HG03439 (cell line): Measurements from ENCODE around the gene RDH14.

ENCODE experiments used
- ATAC-seq: cut with Tn5 transposase; IDR thresholded peaks from one replicate; pipeline ENCODE4 v1.9.1; 2021; ENCODE audit warnings: mild to moderate bottlenecking, moderate library complexity; ENCODE audit not compliant: unreplicated experiment

RDH14 gene

GRCh38 chr2:18566145-18566769, 5.8 kb upstream of the RDH14 start:
- no peak for ATAC-seq

- ATAC-seq: no peak
Observed at GRCh38 chr2:18560797-18561085, 288 bp upstream of the RDH14 start.

- no peak for ATAC-seq
Observed at GRCh38 chr2:18559531-18560030, 872 bp downstream of the RDH14 start.

- no peak for ATAC-seq
Observed at GRCh38 chr2:18558458-18558857, 2.0 kb downstream of the RDH14 start.

GRCh38 chr2:18557121-18557520, 3.3 kb downstream of the RDH14 start:
- no peak for ATAC-seq

- ATAC-seq: no peak
Observed at GRCh38 chr2:18552351-18553077, 7.9 kb downstream of the RDH14 start.

- no peak for ATAC-seq
Observed at GRCh38 chr2:18551623-18552022, 8.8 kb downstream of the RDH14 start.

- ATAC-seq: no peak
Observed at GRCh38 chr2:18551169-18551568, 9.3 kb downstream of the RDH14 start.

GRCh38 chr2:18550433-18550832, 10.0 kb downstream of the RDH14 start:
- no peak for ATAC-seq

GRCh38 chr2:18549083-18549482, 11.4 kb downstream of the RDH14 start:
- no peak for ATAC-seq

GRCh38 chr2:18548621-18549020, 11.8 kb downstream of the RDH14 start:
- ATAC-seq: no peak

- ATAC-seq: no peak
Observed at GRCh38 chr2:18546567-18546966, 13.9 kb downstream of the RDH14 start.

GRCh38 chr2:18545384-18545783, 15.1 kb downstream of the RDH14 start:
- no peak for ATAC-seq

GRCh38 chr2:18544171-18544570, 16.3 kb downstream of the RDH14 start:
- ATAC-seq: no peak

GRCh38 chr2:18540872-18541271, 19.6 kb downstream of the RDH14 start:
- ATAC-seq: no peak

- ATAC-seq: no peak
Observed at GRCh38 chr2:18536697-18537096, 23.8 kb downstream of the RDH14 start.

GRCh38 chr2:18536100-18536499, 24.4 kb downstream of the RDH14 start:
- ATAC-seq: no peak

GRCh38 chr2:18531194-18531593, 29.3 kb downstream of the RDH14 start:
- no peak for ATAC-seq

GRCh38 chr2:18527822-18528221, 32.6 kb downstream of the RDH14 start:
- ATAC-seq: no peak

GRCh38 chr2:18527326-18527725, 33.1 kb downstream of the RDH14 start:
- no peak for ATAC-seq

- ATAC-seq: no peak
Observed at GRCh38 chr2:18526429-18526828, 34.0 kb downstream of the RDH14 start.

- no peak for ATAC-seq
Observed at GRCh38 chr2:18525852-18526251, 34.6 kb downstream of the RDH14 start.

- no peak for ATAC-seq
Observed at GRCh38 chr2:18525236-18525635, 35.2 kb downstream of the RDH14 start.
